ENCODE measurements around the gene CFTR.

DNA sequence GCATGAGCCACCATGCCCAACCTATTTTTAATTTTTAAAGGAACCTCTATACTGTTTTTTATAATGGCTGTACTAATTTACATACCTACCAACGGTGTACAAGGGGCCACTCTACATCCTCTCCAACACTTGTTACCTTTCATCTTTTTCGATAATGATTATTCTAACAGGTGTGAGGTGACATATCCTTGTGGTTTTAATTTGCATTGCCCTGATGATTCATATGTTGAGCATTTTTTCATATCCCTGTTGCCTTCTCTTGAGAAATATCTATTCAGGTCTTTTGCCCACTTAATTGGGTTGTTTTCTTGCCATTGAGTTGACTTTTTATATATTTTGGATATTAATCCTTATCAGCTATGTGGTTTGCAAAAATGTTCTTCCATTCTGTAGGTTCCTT is 226.4 kb downstream of the CFTR start:
- no peak for TF ChIP-seq POLR2A (IDR thresholded peaks at IDR 0.05)
- TF ChIP-seq, protein P1, sequence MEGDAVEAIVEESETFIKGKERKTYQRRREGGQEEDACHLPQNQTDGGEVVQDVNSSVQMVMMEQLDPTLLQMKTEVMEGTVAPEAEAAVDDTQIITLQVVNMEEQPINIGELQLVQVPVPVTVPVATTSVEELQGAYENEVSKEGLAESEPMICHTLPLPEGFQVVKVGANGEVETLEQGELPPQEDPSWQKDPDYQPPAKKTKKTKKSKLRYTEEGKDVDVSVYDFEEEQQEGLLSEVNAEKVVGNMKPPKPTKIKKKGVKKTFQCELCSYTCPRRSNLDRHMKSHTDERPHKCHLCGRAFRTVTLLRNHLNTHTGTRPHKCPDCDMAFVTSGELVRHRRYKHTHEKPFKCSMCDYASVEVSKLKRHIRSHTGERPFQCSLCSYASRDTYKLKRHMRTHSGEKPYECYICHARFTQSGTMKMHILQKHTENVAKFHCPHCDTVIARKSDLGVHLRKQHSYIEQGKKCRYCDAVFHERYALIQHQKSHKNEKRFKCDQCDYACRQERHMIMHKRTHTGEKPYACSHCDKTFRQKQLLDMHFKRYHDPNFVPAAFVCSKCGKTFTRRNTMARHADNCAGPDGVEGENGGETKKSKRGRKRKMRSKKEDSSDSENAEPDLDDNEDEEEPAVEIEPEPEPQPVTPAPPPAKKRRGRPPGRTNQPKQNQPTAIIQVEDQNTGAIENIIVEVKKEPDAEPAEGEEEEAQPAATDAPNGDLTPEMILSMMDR (IDR thresholded peaks at IDR 0.05): no peak

Measured in body of pancreas (tissue), 4 donors.